GM12878 (cell line): ENCODE results near the gene SLC25A47. TPM values are rescaled to one million over a fixed set of nuclear protein-coding genes. Genes with fewer than 3 reads are reported as not detected.

Experiments
- ATF3 ChIP-seq: IDR thresholded peaks from 2 replicates; pipeline ENCODE4 v1.6.1; 2011; ENCODE audit warnings: low read depth, mild to moderate bottlenecking, low read length, moderate library complexity, borderline replicate concordance; ENCODE audit errors: extremely low read depth
- BCLAF1 ChIP-seq: fragments of 450-650 bp; IDR thresholded peaks from 2 replicates; pipeline ENCODE4 v1.6.1; 2017; ENCODE audit warnings: antibody characterized with exemption, mild to moderate bottlenecking, moderate library complexity
- BMI1 ChIP-seq: fragments of 450-650 bp; IDR thresholded peaks from 2 replicates; pipeline ENCODE4 v1.6.1; 2016; ENCODE audit warnings: mild to moderate bottlenecking, moderate library complexity, borderline replicate concordance
- BRCA1 ChIP-seq: IDR thresholded peaks from 2 replicates; pipeline ENCODE4 v1.6.1; 2011; ENCODE audit warnings: low read depth, low read length, improper control_type of control experiment
- CHD4 ChIP-seq: fragments of 200-600 bp; sonication (generic); IDR thresholded peaks from 2 replicates; pipeline ENCODE4 v1.6.1; 2016; ENCODE audit warnings: mild to moderate bottlenecking
- ETV6 ChIP-seq, 2 experiments: fragments of 450-650 bp in 1 of 2; IDR thresholded peaks in 1 of 2; conservative IDR thresholded peaks in 1 of 2; 2 replicates each; pipeline ENCODE4 v1.6.1; 2014; ENCODE audit warnings: antibody characterized with exemption in 1 of 2, borderline replicate concordance in 1 of 2, low read depth in 1 of 2, mild to moderate bottlenecking in 1 of 2, moderate library complexity in 1 of 2
- HDAC2 ChIP-seq: fragments of 200-600 bp; sonication (generic); IDR thresholded peaks from 2 replicates; pipeline ENCODE4 v1.6.1; 2017
- JUNB ChIP-seq: IDR thresholded peaks from 2 replicates; pipeline ENCODE4 v1.6.1; 2016; ENCODE audit warnings: antibody characterized with exemption, mild to moderate bottlenecking
- LARP7 ChIP-seq: fragments of 450-650 bp; IDR thresholded peaks from 2 replicates; pipeline ENCODE4 v1.6.1; 2017; ENCODE audit warnings: mild to moderate bottlenecking
- MTA3 ChIP-seq: IDR thresholded peaks from 2 replicates; pipeline ENCODE4 v1.6.1; 2012; ENCODE audit warnings: low read length, inconsistent platforms, borderline replicate concordance
- NR2C2 ChIP-seq: IDR thresholded peaks from 2 replicates; pipeline ENCODE4 v1.6.1; 2011; ENCODE audit warnings: borderline replicate concordance, low read depth; ENCODE audit not compliant: control insufficient read depth, insufficient read length
- POLR2AphosphoS5 ChIP-seq: IDR thresholded peaks from 2 replicates; pipeline ENCODE4 v1.6.1; 2011; ENCODE audit warnings: mild to moderate bottlenecking, low read length, inconsistent platforms
- RAD51 ChIP-seq: fragments of 450-650 bp; IDR thresholded peaks from 2 replicates; pipeline ENCODE4 v1.6.1; 2016; ENCODE audit warnings: moderate library complexity, mild to moderate bottlenecking, inconsistent platforms
- TARDBP ChIP-seq: IDR thresholded peaks from 2 replicates; pipeline ENCODE4 v1.6.1; 2016; ENCODE audit warnings: borderline replicate concordance
- ZBED1 ChIP-seq: IDR thresholded peaks from 2 replicates; pipeline ENCODE4 v1.6.1; 2016; ENCODE audit warnings: borderline replicate concordance
- ZNF217 ChIP-seq: fragments of 450-650 bp; IDR thresholded peaks from 2 replicates; pipeline ENCODE4 v1.6.1; 2017; ENCODE audit warnings: antibody characterized with exemption, mild to moderate bottlenecking
- ZNF24 ChIP-seq: fragments of 450-650 bp; IDR thresholded peaks from 2 replicates; pipeline ENCODE4 v1.6.1; 2017; ENCODE audit warnings: antibody characterized with exemption, mild to moderate bottlenecking
- ZNF384 ChIP-seq: IDR thresholded peaks from 2 replicates; pipeline ENCODE4 v1.6.1; 2012; ENCODE audit warnings: low read depth, mild to moderate bottlenecking, low read length, improper control_type of control experiment, borderline replicate concordance
- ZNF592 ChIP-seq: fragments of 450-650 bp; IDR thresholded peaks from 2 replicates; pipeline ENCODE4 v1.6.1; 2017; ENCODE audit warnings: mild to moderate bottlenecking, moderate library complexity
- polyA plus RNA-seq, 11 experiments: library from polyadenylated mRNA; depleted of rRNA in 4 of 11; unstranded in 6 of 11; stranded (reverse) in 5 of 11; fragments of >200 nt; fragmentation: Nextera tagmentation in 4 of 11; fragmentation: Illumina TruSeq in 1 of 11; extraction: Ambion mirVana in 4 of 11; extraction: Trizol in 1 of 11; gene quantifications; 1 replicate in 1 of 11; 2 replicates in 10 of 11; pipeline versions ENCODE4 v1.2.1 to v1.2.3, GENCODE V29; 2011 to 2016; ENCODE audit warnings: inconsistent platforms in 2 of 11, missing spikeins in 2 of 11, low read depth in 1 of 11
- total RNA-seq, 4 experiments: library from RNA; depleted of rRNA in 3 of 4; stranded (reverse); fragments of >200 nt in 3 of 4; fragmentation: Illumina TruSeq in 1 of 4; extraction: Trizol in 1 of 4; gene quantifications; 2 replicates each; pipeline versions ENCODE4 v1.2.1 to v1.2.3, GENCODE V29; 2013 to 2021
- TF ChIP-seq, protein P1 (sequence below): IDR thresholded peaks from 2 replicates; pipeline ENCODE4 v1.6.1; 2012; ENCODE audit warnings: low read depth, low read length, improper control_type of control experiment
- TF ChIP-seq, protein P2 (sequence below): fragments of 450-650 bp; IDR thresholded peaks from 2 replicates; pipeline ENCODE4 v1.6.1; 2014; ENCODE audit warnings: mild to moderate bottlenecking

Gene SLC25A47
- total and polyA plus RNA-seq, 10 of the 15 experiments (the other 5 are each of a cell fraction or from before 2014, with no cell fraction given) = 0.14 TPM; not detected in 9

DNA sequence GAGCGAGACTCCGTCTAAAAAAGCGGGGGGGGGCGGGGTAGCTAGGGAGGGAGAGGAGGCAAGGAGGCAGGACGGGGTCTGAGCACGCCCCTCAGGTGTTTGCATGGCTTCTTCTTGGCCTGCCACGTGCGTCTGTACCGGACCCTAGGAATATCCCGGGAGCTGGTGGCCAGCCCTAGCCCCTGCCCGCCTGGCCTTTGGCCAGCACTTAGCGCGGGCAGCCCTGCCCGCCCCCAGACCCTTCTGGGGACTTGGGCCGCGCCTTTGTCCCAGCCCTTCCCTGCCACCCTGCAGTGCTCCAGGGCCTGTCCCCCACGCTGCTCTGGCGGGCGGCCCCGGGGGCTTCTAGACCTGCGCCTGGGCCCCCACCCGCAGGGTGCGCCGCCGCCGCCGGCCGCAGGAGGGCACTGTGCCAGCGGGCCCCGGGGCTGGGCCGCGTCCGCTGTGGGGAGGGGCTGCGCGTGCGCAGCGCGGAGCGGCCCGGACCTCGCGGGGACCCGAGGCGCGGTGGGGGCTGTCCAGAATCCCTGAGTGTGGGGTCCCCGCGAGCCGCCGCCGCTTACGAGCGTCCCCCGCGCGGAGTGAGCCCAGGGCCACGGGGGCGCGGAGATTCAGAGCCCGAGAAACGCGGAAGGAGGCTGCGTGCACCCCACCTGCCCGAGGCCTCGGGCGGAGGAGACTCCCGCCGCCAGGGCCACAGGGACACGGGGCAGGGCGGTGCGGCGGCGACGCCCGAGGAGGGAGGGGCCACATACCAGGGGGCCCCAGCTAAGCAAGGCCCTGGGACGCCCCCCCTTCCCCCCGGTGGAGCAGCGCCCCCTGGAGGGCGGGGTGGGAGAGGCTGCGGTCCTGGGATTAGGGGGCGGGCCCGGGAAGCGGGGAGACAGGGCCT is 37.9 kb upstream of the SLC25A47 start (continued):
- TF ChIP-seq ZNF592 = peak; percentile 9; the same call in 1 of the 2 replicates
- 0 out of 2 replicates have a peak, but pooled peaks have one; percentile 26 for TF ChIP-seq TARDBP
- TF ChIP-seq, protein P1, sequence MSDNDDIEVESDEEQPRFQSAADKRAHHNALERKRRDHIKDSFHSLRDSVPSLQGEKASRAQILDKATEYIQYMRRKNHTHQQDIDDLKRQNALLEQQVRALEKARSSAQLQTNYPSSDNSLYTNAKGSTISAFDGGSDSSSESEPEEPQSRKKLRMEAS = 0 out of 2 replicates have a peak, but pooled peaks have one; percentile 13
- TF ChIP-seq MTA3 = no peak
- TF ChIP-seq BCLAF1 = peak; percentile 60; the same call in 1 of the 2 replicates
- TF ChIP-seq JUNB = no peak
- TF ChIP-seq ETV6 (conservative IDR thresholded peaks at IDR 0.05 in 1 of 2, IDR thresholded peaks at IDR 0.05 in 1 of 2; ENCODE audit: borderline replicate concordance in 1 of 2, low read depth in 1 of 2) = no peak
- TF ChIP-seq HDAC2 = no peak
- TF ChIP-seq, protein P2, sequence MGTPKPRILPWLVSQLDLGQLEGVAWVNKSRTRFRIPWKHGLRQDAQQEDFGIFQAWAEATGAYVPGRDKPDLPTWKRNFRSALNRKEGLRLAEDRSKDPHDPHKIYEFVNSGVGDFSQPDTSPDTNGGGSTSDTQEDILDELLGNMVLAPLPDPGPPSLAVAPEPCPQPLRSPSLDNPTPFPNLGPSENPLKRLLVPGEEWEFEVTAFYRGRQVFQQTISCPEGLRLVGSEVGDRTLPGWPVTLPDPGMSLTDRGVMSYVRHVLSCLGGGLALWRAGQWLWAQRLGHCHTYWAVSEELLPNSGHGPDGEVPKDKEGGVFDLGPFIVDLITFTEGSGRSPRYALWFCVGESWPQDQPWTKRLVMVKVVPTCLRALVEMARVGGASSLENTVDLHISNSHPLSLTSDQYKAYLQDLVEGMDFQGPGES = peak; percentile 44; the same call in 1 of the 2 replicates
- no peak for TF ChIP-seq BMI1
- no peak for TF ChIP-seq POLR2AphosphoS5
- TF ChIP-seq ZNF217 = peak; percentile 55; the same call in 1 of the 2 replicates
- TF ChIP-seq ZBED1 = no peak
- no peak for TF ChIP-seq BRCA1
- TF ChIP-seq CHD4 = no peak
- no peak for TF ChIP-seq RAD51
- no peak for TF ChIP-seq NR2C2
- TF ChIP-seq ATF3 = 0 out of 2 replicates have a peak, but pooled peaks have one; percentile 2
- peak; percentile 93 for TF ChIP-seq LARP7
- TF ChIP-seq ZNF384 = no peak
- no peak for TF ChIP-seq ZNF24
